Measurements from ENCODE around the gene MRPL22.
A peak's percentile ranks its signal among the peaks of the same experiment; 100 is the strongest.
"Not testable (repeated sequence)": the region's sequence is repeated elsewhere in the genome, so short reads cannot be mapped to it uniquely, and the experiment has no call there.

The MRPL22 gene

DNA sequence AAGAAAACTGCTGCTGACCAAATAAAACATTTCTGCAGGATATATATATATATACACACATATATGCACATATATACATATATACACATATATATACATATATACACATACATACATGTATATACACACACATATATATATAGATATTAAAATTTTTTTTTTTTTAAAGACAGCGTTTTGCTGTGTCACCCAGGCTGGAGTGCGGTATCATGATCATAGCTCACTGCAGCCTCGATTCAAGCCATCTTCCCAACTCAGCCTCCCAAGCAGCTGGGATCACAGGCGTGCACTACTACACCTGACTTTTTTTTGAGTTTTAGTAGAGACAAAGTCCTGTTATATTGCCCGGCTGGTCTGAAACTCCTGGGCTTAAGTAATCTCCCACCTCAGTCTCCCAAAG lies 2.7 kb downstream of the MRPL22 start:
- DNase-seq: no peak

DNA sequence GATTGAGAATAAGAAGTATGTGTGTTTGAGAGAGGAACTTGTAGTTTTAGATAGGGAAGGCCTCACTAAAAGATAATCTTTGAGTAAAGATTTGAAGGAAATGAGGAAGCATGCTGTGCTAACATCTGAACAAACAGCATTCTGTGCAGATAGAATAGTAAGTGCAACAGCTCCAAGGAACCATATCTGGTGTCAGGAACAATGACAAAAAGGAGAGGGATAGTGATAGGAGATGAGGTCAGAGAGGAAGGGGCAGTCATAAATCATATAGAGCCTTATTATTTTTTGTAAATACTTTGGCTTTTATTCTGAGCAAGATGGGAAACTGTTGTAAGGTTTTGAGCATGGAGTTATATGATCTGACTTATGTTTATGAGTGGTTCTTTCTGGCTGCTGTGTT lies 3.8 kb downstream of the MRPL22 start:
- DNase-seq: no peak

DNA sequence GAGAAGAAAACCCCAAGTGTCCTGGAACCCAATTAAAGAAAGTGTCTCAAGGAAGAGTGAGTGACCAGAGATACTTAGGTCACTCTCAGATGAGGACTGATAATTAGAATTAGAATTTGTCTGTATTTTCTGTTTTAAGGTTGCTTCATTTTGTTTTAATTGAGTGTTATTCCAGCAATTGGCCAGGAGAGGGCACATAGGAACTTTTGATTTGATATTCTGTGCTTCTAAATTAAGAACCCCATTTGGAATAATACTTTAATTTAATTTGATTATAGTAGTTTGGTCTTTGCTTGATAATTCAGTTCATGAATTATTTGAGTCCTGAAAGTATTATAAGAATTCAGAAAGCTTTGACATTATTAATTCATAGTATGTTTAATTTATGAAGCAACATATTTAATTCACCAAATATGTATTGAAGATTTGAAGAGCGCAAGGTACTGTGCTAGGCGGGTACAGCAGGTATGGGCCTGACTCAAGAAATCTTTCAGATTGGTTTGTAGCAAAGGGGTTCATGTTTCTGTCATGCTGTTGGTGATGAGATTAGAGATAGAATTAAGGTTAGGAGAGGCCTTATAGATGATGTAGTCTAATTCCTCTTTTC lies 4.9 kb downstream of the MRPL22 start:
- DNase-seq: no peak

DNA sequence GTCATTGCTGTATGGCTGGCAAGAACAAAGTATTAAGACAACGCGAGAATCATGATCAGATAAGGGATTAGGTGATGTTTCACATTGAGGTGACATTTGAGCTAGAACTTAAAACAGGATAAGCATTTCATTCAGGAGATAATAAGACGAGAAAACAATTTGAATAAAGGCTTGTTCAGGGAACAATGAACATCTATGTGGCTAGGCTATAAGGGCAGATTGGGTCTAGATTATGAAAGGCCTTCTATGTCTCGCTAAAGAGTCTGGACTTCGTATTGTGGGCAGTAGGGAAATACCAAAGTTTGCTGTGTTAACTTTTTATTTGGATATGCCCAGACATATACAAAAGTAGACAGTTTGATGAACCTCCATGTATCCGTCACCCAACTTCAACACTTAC lies 6.9 kb downstream of the MRPL22 start:
- no peak for DNase-seq

DNA sequence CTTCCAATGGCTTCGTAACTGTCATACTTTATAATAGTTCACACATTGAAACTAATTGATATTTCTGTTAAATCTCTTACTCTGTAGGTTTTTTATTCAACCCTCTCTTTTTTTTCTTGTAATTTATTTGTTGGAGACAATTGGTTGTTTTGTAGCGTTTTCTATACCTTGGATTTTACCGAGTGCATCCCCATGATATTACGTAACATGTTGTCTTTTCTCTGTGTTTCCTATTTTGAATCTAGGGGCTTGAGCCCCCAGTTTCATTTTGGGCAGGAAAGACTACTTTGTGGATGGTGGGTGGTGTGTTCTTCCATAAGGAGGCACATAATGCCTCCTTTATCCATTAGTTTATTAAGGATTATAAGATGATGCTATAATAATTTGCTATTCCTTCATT lies 7.4 kb downstream of the MRPL22 start:
- no peak for DNase-seq

DNA sequence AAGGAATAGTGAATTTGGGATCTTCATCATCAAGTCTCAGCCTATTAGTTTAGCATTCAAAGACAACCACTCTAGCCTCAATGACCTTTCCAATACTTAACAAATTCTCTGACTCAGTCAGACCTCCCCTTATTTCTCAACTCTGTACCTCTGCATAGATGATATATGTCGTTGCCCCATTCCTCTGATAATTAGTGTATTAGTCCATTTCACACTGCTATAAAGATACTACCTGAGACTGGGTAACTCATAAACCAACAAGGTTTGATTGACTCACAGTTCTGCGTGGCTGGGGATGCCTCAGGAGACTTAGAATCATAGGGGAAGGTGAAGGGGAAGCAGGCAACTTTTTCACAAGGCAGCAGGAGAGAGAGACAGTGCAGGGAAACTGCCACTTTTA lies 8.9 kb downstream of the MRPL22 start:
- no peak for DNase-seq

DNA sequence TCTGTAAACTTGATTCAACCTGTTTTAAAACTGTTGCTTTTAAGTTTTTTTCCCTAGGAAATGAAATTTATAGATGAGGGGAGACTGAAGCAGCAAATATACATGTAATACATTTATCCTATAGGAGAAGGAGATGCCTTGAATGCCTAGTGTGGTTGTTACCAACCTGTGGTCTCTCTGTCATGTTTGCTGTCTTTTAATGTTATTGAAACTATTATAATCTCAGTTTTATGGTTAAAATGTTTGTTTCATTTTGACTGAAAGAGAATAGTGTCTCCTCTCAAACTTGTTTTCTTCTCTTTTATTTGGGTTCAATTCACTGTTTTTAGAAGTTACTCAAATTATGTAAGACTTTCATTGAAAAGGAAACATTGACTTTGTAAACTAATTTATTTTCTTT lies 15.8 kb downstream of the MRPL22 start:
- no peak for DNase-seq

DNA sequence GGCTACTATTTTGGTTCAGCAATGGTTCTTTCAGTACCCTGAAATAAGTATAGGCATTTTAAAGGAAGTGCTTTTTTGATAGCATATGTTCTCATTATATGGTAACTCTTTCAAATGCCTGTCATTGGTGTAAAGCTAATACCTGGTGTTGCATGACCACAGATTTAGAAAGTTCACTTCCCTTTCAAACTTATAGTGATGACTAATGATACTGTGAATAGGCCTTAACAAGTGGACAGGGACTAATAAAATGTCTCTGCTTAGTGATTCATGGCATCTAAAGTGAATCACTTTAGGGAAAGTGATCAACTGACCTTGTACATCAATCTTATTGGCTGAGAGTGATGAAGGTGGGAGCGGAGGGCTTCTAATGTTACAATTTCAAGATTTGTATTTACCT lies 21.6 kb downstream of the MRPL22 start:
- no peak for DNase-seq

DNA sequence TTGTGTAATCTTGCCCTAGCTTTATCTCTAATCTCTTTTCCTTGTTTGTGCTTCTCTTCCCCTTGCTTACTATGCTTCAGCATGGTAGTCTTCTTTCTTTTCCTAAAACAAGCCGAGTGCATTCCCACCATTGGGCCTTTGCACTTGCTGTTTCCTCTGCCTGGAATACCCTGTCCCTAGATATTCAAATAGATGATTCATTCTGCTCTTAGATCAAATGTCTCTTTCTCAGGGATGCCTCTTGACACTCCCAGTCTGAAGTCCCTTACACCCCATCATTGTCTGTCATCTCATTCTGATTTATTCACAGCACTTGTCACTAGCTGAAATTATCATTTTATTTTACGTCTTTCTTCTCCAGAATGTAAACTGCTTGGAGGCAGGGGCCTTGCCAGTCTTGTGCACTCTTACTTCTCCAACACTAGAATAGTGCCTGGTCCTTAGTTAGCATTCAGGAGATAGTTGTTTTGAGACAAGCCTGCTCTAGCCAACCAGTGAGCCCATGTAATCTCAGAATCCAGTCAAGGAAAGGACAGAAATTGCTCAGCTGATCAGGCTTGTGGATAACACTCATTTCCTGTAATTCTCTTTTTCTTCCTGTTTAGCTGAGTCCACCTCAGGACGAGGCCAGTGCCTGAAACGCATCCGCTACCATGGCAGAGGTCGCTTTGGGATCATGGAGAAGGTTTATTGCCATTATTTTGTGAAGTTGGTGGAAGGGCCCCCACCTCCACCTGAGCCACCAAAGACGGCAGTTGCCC lies 25.4 kb downstream of the MRPL22 start:
- no peak for DNase-seq

DNA sequence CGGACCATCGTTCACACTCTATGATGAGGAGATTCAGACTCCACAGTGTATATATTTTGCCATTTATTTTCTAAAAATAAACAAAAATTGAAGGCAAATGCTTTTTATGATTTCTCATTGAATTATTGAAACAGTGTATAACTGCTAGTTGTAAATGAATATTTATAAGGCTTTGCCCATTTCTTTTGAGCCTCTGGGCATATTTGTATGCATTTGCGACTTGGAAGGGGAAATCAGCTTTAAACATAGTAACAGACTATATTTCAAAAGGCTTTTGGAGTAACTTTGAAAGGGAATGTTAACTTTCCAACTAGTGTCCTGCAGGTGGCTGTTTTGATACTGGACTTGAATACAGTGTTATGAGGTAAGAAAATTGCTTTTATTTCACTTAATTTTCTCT lies 26.0 kb downstream of the MRPL22 start:
- no peak for DNase-seq

DNA sequence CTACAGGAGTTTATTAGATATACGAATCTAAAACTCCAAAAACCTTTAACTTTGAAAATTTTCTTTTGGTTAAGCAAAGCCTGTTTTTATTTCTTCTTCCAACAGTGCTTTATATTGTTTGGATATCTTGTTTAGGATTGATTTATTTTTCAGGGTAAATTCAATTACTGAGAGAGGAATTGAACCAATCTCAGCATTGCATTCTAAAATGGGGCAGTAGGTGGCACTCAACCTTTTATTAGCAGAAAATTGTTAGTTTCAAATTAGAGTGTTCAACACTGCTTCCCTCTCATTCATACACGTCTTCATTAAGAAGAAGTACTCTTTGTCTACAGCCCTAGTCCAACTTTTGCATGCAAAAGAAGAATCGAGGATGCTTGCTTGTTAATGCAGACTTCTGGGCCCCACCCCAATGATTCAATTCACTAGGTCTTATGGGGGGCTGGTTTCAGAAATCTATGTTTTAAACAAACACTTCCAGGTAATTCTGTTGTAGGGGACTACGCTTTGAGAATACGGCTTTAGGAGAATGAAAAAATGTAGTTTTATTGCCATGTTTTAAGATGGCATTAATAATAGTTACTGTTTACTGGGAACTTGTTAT lies 26.6 kb downstream of the MRPL22 start:
- peak; percentile 3 for DNase-seq

DNA sequence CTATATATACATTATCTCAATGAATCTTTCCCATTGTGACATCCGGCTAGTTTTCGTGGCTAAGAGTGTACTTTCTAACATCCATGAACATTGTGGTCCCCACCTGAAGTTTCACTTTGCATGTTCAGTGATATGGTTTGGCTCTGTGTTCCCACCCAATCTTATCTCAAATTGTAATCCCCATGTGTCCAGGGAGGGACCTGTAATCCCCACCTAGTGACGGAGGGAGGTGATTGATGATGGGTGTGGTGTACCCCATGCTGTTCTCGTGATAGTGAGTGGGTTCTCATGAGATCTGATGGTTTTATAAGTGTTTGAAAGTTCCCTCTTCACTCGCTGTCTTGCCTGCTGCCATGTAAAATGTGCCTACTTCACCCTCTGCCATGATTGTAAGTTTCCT lies 28.1 kb downstream of the MRPL22 start:
- DNase-seq: no peak

DNA sequence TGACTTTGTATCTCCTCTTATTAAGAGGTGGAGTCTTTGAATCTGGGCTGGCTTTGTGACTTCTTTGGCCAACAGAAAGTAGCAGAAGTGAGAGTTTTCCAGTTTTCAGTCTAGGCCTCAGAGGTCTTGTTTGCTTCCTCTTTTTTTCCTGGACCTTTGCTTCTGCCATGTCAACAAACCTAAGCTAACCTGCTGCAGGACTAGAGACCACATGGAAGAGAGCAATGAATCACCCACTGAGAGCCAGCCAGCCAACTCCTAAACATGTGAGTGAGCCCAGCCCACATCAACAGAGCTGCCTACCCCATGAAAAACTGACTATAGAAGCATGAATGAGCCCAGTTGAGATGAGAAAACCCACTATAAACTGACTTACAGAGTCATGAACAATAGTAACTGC lies 29.9 kb downstream of the MRPL22 start:
- DNase-seq: no peak

DNA sequence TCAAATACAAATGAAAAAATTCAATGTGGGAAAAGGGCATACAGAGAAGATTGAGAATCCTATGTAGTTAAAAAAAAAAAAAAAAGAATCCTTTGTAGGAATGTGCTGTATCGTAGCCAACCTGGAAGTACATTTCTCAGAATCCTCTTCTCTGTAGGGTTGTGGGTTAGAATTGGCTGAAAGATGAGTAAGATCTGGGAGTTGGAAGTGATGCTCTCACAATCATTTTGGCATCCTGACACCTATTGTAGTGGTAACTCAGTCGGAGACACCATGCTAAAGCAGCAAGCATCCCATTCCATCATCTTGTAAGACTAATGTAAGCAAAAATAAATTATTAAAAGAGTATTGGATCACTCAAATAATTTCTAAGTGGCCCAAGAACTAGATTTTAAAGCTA lies 30.6 kb downstream of the MRPL22 start:
- DNase-seq: no peak

DNA sequence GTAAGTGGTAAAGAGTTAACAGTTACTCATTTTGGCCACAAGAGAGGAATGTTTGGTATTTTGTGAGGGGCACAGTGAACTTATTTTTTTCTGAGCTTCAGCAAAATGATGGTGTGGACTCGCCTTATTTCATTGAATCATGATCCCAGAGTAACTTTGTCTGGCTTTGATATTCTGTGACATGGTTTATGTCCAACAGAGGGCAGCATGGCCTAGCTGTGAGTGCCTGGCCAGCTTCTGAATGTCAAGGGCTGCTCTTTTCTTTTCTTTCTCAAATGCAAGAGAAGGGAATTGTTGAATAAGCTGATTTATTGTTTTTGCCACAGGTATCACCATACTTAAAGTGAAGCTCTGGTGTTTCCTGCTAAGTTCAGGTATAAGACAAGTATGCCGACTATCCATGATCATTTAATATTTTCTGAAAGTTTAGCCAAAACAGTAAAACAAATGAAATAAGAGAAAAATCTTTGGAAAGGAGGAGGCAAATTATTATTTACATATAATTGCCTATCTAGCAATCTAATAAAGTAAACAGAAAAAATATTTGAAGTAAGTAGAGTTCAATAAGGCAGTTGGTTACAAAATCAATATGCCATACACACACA lies 31.7 kb downstream of the MRPL22 start:
- DNase-seq: peak; percentile 29

DNA sequence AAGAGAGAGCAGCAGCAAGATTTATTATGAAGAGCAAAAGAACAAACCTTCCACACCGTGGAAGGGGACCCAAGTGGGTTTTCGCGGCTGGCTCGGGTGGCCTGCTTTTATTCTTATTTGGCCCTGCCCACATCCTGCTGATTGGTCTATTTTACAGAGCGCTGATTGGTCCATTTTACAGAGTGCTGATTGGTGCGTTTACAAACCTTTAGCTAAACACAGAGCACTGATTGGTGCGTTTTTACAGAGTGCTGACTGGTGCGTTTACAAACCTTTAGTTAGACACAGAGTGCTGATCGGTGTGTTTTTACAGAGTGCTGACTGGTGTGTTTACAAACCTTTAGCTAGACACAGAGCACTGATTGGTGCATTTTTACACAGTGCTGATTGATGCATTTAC lies 35.2 kb downstream of the MRPL22 start:
- DNase-seq: not testable (repeated sequence)

DNA sequence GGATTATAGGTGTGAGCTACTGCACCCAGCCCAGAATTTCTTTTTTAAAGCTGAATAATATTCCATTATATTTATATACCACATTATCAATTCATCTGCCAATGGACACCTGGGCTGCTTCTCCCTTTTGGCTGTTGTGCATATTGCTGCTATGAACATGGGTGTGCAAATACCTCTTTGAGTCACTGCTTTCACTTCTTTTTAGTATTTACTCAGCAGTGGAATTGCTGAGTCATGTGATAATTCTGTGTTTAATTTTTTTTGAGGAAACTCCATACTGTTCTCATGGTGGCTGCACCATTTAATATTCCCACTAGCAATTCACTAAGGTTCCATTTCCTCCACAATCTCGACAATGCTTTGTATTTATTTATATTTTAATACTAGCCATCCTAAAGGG lies 36.5 kb downstream of the MRPL22 start:
- DNase-seq: peak; percentile 55

DNA sequence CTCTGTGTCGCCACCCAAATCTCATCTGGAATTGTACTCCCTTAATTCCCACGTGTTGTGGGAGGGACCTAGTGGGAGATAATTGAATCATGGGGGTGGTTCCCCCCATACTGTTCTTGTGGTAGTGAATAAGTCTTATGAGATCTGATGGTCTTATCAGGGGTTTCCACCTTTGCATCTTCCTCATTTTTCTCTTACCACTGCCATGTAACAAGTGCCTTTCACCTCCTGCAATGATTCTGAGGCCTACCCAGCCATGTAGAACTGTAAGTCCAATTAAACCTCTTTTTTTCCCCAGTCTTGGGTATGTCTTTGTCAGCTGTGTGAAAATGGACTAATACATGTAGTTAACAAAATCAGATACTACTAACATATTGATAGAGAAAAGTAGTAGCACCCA lies 37.4 kb downstream of the MRPL22 start:
- not testable (repeated sequence) for DNase-seq

DNA sequence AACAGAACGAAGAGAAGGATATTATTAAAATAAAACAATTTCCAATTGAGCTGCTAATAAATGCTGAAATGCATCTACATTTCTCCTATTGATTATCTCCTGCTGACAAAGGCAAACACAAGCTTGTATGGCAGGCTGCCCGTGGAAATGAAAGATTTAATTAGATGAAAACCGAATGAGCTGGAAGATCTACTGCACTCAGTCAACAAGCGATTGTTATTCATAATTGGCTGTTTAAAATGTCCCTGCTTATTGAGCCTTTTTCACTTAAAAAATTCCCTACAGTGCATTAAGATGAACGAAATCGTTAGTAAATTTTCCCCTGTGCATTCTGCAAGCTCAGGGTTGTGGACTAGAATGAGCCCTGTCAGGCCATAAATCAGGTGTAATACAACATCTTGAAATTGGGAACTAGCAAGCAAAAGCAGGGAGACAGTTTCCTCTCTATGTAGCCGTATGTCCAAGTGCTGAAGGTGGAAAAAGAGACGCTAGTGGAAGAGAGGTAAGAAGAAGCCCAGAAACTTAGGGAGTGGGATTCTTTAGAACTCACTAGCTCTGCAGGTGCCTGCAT lies 44.2 kb downstream of the MRPL22 start:
- DNase-seq: no peak

DNA sequence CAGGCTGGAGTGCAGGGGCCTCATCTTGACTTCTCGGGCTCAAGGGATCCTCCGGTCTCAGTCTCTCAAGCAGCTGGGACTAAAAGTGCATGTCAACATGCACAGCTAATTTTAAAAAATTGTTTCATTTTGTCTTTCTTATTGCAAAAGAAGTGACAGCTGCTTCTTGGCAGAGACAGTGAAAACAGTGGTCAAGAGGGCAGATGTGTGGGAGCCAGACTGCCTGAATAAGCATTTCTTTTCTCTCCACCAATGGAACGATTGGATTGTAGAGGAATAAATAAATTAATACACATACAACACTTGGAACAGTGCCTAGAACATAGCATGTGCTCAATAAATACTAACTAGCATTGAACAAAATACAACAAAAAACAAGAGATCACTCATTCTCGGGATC lies 45.3 kb downstream of the MRPL22 start:
- no peak for DNase-seq

DNA sequence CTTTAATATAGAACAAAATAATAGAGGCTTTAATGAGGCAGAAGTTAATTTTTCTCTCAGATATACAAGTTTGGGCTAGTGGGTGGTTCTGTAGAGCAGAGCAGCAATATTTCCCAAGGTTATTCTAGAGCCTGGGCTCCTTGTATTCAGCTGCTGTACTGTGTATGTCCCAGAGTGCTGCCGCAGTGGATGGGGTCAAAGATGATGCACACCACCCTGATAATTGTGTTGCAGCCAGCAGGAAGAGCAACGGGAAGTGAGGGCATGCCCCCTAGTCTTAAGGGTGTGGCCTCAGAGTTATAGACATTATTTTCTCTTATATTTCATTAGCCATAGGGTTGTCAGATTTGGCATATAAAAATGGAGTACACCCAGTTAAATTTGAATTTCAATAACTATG lies 48.8 kb downstream of the MRPL22 start:
- no peak for DNase-seq

DNA sequence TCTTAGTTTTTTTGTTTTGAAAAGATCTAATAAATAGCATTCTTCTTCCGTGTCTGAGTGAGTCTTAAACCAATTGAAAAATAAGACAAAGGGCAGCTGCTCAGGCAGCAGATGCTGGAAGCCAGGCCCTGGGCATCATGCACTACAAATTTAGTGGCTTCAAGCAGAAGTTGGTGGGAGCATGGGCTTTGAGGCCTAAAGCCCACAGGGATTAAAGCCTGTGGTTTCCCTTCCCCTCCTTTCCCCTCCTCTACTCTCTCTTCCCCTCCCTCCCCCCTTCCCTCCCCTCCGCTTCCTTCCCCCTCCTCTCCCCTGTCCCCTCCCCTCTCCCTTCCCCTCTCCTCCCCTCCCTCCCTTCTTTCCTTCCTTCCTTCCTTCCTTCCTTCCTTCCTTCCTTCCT lies 52.6 kb downstream of the MRPL22 start:
- DNase-seq: no peak

DNA sequence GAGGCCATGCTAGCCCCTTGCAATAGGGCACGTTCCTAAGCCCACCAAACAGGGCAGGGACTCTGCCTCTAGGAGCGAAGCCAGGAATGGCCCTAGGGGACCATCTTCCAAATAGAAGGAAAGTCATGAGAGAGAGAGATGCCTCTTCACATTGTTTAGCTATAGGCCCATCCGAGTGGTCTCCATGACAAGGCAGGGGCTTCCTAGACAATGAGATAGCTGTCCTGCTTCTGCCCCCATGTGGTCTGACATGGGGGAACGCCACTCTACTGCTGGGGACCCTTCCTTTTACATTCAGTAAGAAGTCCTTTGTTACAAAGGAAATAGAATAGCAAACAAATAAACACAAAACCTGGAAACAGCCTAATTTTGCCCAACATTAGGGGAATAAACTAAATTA lies 54.8 kb downstream of the MRPL22 start:
- no peak for DNase-seq

DNA sequence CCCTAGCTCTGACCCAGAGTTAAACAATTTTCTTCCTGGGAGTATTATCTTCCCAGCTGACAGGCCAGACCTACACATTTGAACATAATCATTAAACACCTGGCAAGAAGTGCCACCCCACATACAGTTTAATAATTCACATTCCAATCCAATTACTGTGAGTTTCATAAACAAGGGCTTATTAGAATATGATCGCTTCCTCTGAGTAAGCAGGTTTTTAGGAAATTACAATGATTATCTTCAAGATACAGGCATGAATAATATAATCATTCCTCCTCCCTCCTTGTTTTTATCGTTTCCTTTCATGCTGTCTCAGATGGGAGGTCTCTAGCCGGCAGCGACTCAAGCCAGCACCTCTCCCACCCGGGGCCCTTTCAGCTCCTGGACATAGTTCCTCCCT lies 56.9 kb downstream of the MRPL22 start:
- DNase-seq: no peak

Data from activated CD4-positive, alpha-beta T cell treated with anti-CD3 and anti-CD28 coated beads, Interleukin-10, Interleukin-2, amounts not matched to agents 100 ng/mL and 50 ng/mL, durations not matched to agents 16 hours and 8 hours (primary cell).